K562 (cell line): ENCODE results near the gene TRIM31. TPM values are rescaled to one million over a fixed set of nuclear protein-coding genes. Genes with fewer than 3 reads are reported as not detected.
A peak's percentile ranks its signal among the peaks of the same experiment; 100 is the strongest.

Experiments used
- ARID4B ChIP-seq: sonication (generic); formaldehyde crosslinking; IDR thresholded peaks from 2 replicates; pipeline ENCODE4 v1.8.0; 2022; ENCODE audit warnings: mild to moderate bottlenecking, missing genetic modification reagents
- ATF6 ChIP-seq: sonication (generic); formaldehyde crosslinking; IDR thresholded peaks from 2 replicates; pipeline ENCODE4 v1.4.0; 2020; ENCODE audit warnings: mild to moderate bottlenecking, missing genetic modification reagents
- CHD7 ChIP-seq: fragments of 200-600 bp; sonication (generic); IDR thresholded peaks from one replicate; pipeline ENCODE4 v1.6.1; 2012; ENCODE audit warnings: mild to moderate bottlenecking, low read depth, low read length, inconsistent platforms
- MAX ChIP-seq: sonication (generic); formaldehyde crosslinking; IDR thresholded peaks from 2 replicates; pipeline ENCODE4 v1.9.0; 2022; ENCODE audit warnings: mild to moderate bottlenecking, missing genetic modification reagents
- SUPT5H ChIP-seq: fragments of 450-650 bp; IDR thresholded peaks from 2 replicates; pipeline ENCODE4 v1.6.1; 2016
- ZBTB43 ChIP-seq: sonication (generic); formaldehyde crosslinking; IDR thresholded peaks from 2 replicates; pipeline ENCODE4 v1.8.0; 2023; ENCODE audit warnings: mild to moderate bottlenecking, missing genetic modification reagents
- ZNF263 ChIP-seq: sonication (generic); formaldehyde crosslinking; IDR thresholded peaks from 2 replicates; pipeline ENCODE4 v1.8.0; 2022; ENCODE audit warnings: mild to moderate bottlenecking, missing genetic modification reagents, borderline replicate concordance
- polyA plus RNA-seq, 8 experiments: library from polyadenylated mRNA; depleted of rRNA in 4 of 8; stranded (reverse) in 5 of 8; unstranded in 3 of 8; fragments of >200 nt; fragmentation: Nextera tagmentation in 2 of 8; fragmentation: Illumina TruSeq in 1 of 8; extraction: Ambion mirVana in 2 of 8; extraction: Trizol in 1 of 8; gene quantifications; 2 replicates each; pipeline versions ENCODE4 v1.2.1 to v1.2.3, GENCODE V29; 2011 to 2014; ENCODE audit warnings: inconsistent platforms in 1 of 8, missing spikeins in 1 of 8
- total RNA-seq, 7 experiments: library from RNA; depleted of rRNA in 6 of 7; stranded (reverse); fragments of >200 nt in 6 of 7; fragmentation: Illumina TruSeq in 2 of 7; extraction: Trizol in 2 of 7; gene quantifications; 2 replicates each; pipeline versions ENCODE4 v1.2.1 to v1.2.3, GENCODE V29; 2011 to 2021; ENCODE audit warnings: low replicate concordance in 1 of 7

TRIM31 gene
- total and polyA plus RNA-seq, 9 of the 15 experiments (the other 6 are each of a cell fraction or from before 2014, with no cell fraction given), result not detected

- no peak for TF ChIP-seq CHD7
- TF ChIP-seq ARID4B (CRISPR knock-in tag), result peak; percentile 4; the same call in 1 of the 2 replicates
- TF ChIP-seq MAX (CRISPR knock-in tag), result peak; percentile 80
- TF ChIP-seq ATF6, result 0 out of 2 replicates have a peak, but pooled peaks have one; percentile 17
- TF ChIP-seq ZBTB43 (CRISPR knock-in tag), result peak; percentile 33; the same call in 1 of the 2 replicates
- no peak for TF ChIP-seq SUPT5H
- 0 out of 2 replicates have a peak, but pooled peaks have one; percentile 13 for TF ChIP-seq ZNF263 (CRISPR knock-in tag)
These were observed 52.2 kb downstream of the TRIM31 start (continued) for GRCh38 chr6:30060606-30061091.
